Neural progenitor cell (in vitro differentiated cells): ENCODE results near the gene SPATA7. TPM values are rescaled to one million over a fixed set of nuclear protein-coding genes. Genes with fewer than 3 reads are reported as not detected.

Experiments used
- DNase-seq: peaks from one replicate; pipeline ENCODE4 v3.0.0-alpha.2; 2016; ENCODE audit warnings: low spot score
- H2AFZ ChIP-seq: fragments of 200-600 bp; sonication (generic); replicated peaks from 2 replicates; pipeline ENCODE4 v1.6.1; 2016; ENCODE audit warnings: antibody characterized with exemption
- H3F3A ChIP-seq: fragments of 200-600 bp; sonication (generic); 2 replicates; pipeline ENCODE4 v1.6.1; 2016; ENCODE audit warnings: antibody characterized with exemption, low read depth
- H3K27ac ChIP-seq: fragments of 200-600 bp; sonication (generic); 2 replicates; pipeline ENCODE4 v1.5.1; 2016; ENCODE audit warnings: mild to moderate bottlenecking
- H3K27me3 ChIP-seq: fragments of 200-600 bp; sonication (generic); 2 replicates; pipeline ENCODE4 v1.6.1; 2016; ENCODE audit warnings: mild to moderate bottlenecking, moderate library complexity
- H3K36me3 ChIP-seq: fragments of 200-600 bp; sonication (generic); 2 replicates; pipeline ENCODE4 v1.5.1; 2016
- H3K4me1 ChIP-seq: fragments of 200-600 bp; sonication (generic); 2 replicates; pipeline ENCODE4 v1.6.1; 2016; ENCODE audit warnings: mixed run types
- H3K4me2 ChIP-seq: fragments of 200-600 bp; sonication (generic); 2 replicates; pipeline ENCODE4 v1.6.1; 2016
- H3K4me3 ChIP-seq: fragments of 200-600 bp; sonication (generic); 2 replicates; pipeline ENCODE4 v1.5.1; 2016
- H3K79me2 ChIP-seq: fragments of 200-600 bp; sonication (generic); 2 replicates; pipeline ENCODE4 v1.6.1; 2016; ENCODE audit warnings: low read depth
- H3K9ac ChIP-seq: fragments of 200-600 bp; sonication (generic); 2 replicates; pipeline ENCODE4 v1.6.1; 2016
- H3K9me3 ChIP-seq: fragments of 200-600 bp; sonication (generic); 2 replicates; pipeline ENCODE4 v1.5.1; 2016; ENCODE audit warnings: low read depth
- H4K20me1 ChIP-seq: fragments of 200-600 bp; sonication (generic); 2 replicates; pipeline ENCODE4 v1.6.1; 2016; ENCODE audit warnings: low read depth
- H3K27ac Mint-ChIP-seq: 3 replicates; pipeline ENCODE4 v1.8.0; 2021; ENCODE audit warnings: mixed read lengths
- H3K27me3 Mint-ChIP-seq: 2 replicates; pipeline ENCODE4 v1.8.0; 2022; ENCODE audit warnings: low read depth, mild to moderate bottlenecking, inconsistent platforms, moderate library complexity, mixed read lengths; ENCODE audit not compliant: insufficient read depth
- H3K36me3 Mint-ChIP-seq: 3 replicates; pipeline ENCODE4 v1.8.0; 2021; ENCODE audit warnings: mixed read lengths
- H3K4me1 Mint-ChIP-seq: 3 replicates; pipeline ENCODE4 v1.8.0; 2021; ENCODE audit warnings: mixed read lengths
- H3K4me3 Mint-ChIP-seq: 3 replicates; pipeline ENCODE4 v1.8.0; 2021; ENCODE audit warnings: mild to moderate bottlenecking, moderate library complexity, mixed read lengths
- H3K9me3 Mint-ChIP-seq: 3 replicates; pipeline ENCODE4 v1.8.0; 2020; ENCODE audit warnings: mixed read lengths
- CTCF ChIP-seq: fragments of 200-600 bp; sonication (generic); IDR thresholded peaks from 2 replicates; pipeline ENCODE4 v1.5.1; 2017; ENCODE audit warnings: antibody characterized with exemption, mild to moderate bottlenecking
- EZH2 ChIP-seq: fragments of 200-600 bp; sonication (generic); IDR thresholded peaks from 2 replicates; pipeline ENCODE4 v1.6.1; 2017; ENCODE audit warnings: antibody characterized with exemption, mild to moderate bottlenecking, moderate library complexity
- EZH2phosphoT487 ChIP-seq: fragments of 200-600 bp; sonication (generic); IDR thresholded peaks from 2 replicates; pipeline ENCODE4 v1.6.1; 2017; ENCODE audit warnings: antibody characterized with exemption
- total RNA-seq: library from RNA; depleted of rRNA; stranded (reverse); fragments of >200 nt; gene quantifications from 2 replicates; pipeline ENCODE4 v1.2.3, GENCODE V29; 2015; ENCODE audit warnings: low replicate concordance

SPATA7 gene
- total RNA-seq, 1 donor from 2014 or later: 39.9 TPM

GRCh38 chr14:88430976-88431375 lies 45.5 kb downstream of the SPATA7 start:
- Histone ChIP-seq H3K27ac (no peak overlapping the region), H3K36me3 (no peaks in the 10 kb centered on the region), H3K27me3 (no peaks in the 10 kb centered on the region), H3K79me2 (no peaks in the 10 kb centered on the region), H3K4me1 (peaks cover 6% of the 10 kb centered on the region), H3K4me3 (no peak overlapping the region), H3K9ac (no peak overlapping the region), H3K9me3 (no peaks in the 10 kb centered on the region), H3F3A (peaks cover 4% of the 10 kb centered on the region), H4K20me1 (no peaks in the 10 kb centered on the region), H2AFZ (no peak overlapping the region), H3K4me2 (no peak overlapping the region)
- Mint-ChIP-seq H3K36me3 (peaks cover 19% of the 10 kb centered on the region), H3K27ac (no peak overlapping the region), H3K4me3 (no peak overlapping the region), H3K27me3 (peaks cover 3% of the 10 kb centered on the region), H3K9me3 (no peaks in the 10 kb centered on the region), H3K4me1 (peaks cover 2% of the 10 kb centered on the region)
- no peak for DNase-seq
- TF ChIP-seq EZH2: no peak
- TF ChIP-seq CTCF: no peak
- TF ChIP-seq EZH2phosphoT487: no peak

- TF ChIP-seq EZH2 (no peak), CTCF (peak; percentile 36)
- peak; percentile 7 for DNase-seq
- peaks cover 49% of the 10 kb centered on the region for H3K36me3 Mint-ChIP-seq
- no peaks in the 10 kb centered on the region for H3K4me1 ChIP-seq
- no peaks in the 10 kb centered on the region for H3K4me1 Mint-ChIP-seq
- H3K27me3 ChIP-seq: no peaks in the 10 kb centered on the region
- H2AFZ ChIP-seq: no peak overlapping the region
- no peaks in the 10 kb centered on the region for H3F3A ChIP-seq
- H3K9ac ChIP-seq: no peak overlapping the region
- H3K27ac ChIP-seq: no peak overlapping the region
- H3K4me3 Mint-ChIP-seq: no peak overlapping the region
- H3K36me3 ChIP-seq: no peaks in the 10 kb centered on the region
- no peaks in the 10 kb centered on the region for H3K79me2 ChIP-seq
- H3K27ac Mint-ChIP-seq: no peak overlapping the region
- H3K4me3 ChIP-seq: no peak overlapping the region
- no peak overlapping the region for H3K4me2 ChIP-seq
- H3K9me3 ChIP-seq: no peaks in the 10 kb centered on the region
- H3K9me3 Mint-ChIP-seq: peaks cover 7% of the 10 kb centered on the region
- H3K27me3 Mint-ChIP-seq: peaks cover 3% of the 10 kb centered on the region
- H4K20me1 ChIP-seq: no peaks in the 10 kb centered on the region
Measured at GRCh38 chr14:88437658-88438057, 52.2 kb downstream of the SPATA7 start.

DNA sequence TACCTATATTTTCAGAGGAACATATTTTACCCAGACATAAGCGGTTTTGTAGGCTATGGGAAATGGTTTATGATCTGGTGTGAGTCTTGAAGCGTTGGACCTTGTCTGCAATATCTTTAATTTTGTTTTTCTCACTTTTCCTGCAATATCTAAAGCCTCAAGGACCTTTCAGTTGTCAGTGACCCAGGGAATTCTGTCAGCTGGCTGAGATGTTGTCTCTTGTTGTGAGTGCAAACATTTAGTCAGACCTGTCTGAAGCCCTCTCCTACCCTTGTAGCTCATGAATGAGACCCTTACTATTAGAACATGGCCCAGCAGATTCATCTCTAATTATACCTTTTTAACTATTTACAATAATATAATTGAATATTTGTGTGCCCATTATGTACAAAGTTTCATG lies 53.6 kb downstream of the SPATA7 start:
- TF ChIP-seq EZH2phosphoT487: no peak
- TF ChIP-seq CTCF: no peak
- no peak for TF ChIP-seq EZH2
- no peak overlapping the region for H3K4me3 Mint-ChIP-seq
- no peaks in the 10 kb centered on the region for H3K27me3 ChIP-seq
- no peak overlapping the region for H3K4me2 ChIP-seq
- H3K79me2 ChIP-seq: no peaks in the 10 kb centered on the region
- no peak overlapping the region for H3K4me3 ChIP-seq
- no peak overlapping the region for H3K27ac ChIP-seq
- no peak overlapping the region for H3K27ac Mint-ChIP-seq
- H3K4me1 Mint-ChIP-seq: no peaks in the 10 kb centered on the region
- H3K4me1 ChIP-seq: no peaks in the 10 kb centered on the region
- no peak for DNase-seq
- peaks cover 7% of the 10 kb centered on the region for H3K9me3 Mint-ChIP-seq
- no peaks in the 10 kb centered on the region for H4K20me1 ChIP-seq
- H3K27me3 Mint-ChIP-seq: peaks cover 2% of the 10 kb centered on the region
- H3K9ac ChIP-seq: no peak overlapping the region
- H3F3A ChIP-seq: no peaks in the 10 kb centered on the region
- H3K36me3 Mint-ChIP-seq: peaks cover 51% of the 10 kb centered on the region
- no peak overlapping the region for H2AFZ ChIP-seq
- H3K36me3 ChIP-seq: no peaks in the 10 kb centered on the region
- no peaks in the 10 kb centered on the region for H3K9me3 ChIP-seq

DNA sequence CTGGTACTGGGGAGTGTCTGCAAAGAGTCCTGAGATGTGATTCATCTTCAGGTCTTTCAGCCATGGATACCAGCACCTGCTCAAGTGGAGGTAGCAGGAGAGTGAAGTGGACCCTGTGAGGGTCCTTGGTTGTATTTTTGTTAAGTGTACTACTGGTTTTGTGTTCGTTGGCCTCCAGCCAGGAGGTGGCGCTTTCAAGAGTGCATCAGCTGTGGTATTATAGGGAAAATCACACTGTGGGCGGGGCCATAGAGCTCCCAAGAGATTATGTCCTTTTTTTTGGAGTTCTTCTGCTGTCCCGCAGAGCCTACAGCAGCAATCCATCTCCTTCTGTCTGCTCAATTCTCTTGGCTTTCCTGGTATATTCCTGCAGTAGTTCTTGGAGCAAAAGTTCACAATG lies 66.8 kb downstream of the SPATA7 start:
- DNase-seq: no peak
- Histone ChIP-seq H3K9ac (no peak overlapping the region), H3K79me2 (no peaks in the 10 kb centered on the region), H2AFZ (no peak overlapping the region), H3F3A (no peaks in the 10 kb centered on the region), H3K4me2 (no peak overlapping the region), H4K20me1 (no peaks in the 10 kb centered on the region), H3K27ac (no peak overlapping the region), H3K4me3 (no peak overlapping the region), H3K4me1 (no peaks in the 10 kb centered on the region), H3K27me3 (no peaks in the 10 kb centered on the region), H3K9me3 (no peaks in the 10 kb centered on the region), H3K36me3 (no peaks in the 10 kb centered on the region)
- H3K4me1 Mint-ChIP-seq: no peaks in the 10 kb centered on the region
- H3K4me3 Mint-ChIP-seq: no peak overlapping the region
- peaks cover 20% of the 10 kb centered on the region for H3K9me3 Mint-ChIP-seq
- TF ChIP-seq CTCF: peak; percentile 5
- TF ChIP-seq EZH2phosphoT487: no peak
- H3K36me3 Mint-ChIP-seq: peaks cover 60% of the 10 kb centered on the region
- H3K27ac Mint-ChIP-seq: no peak overlapping the region
- H3K27me3 Mint-ChIP-seq: peaks cover 5% of the 10 kb centered on the region
